Measurements from ENCODE around the gene NAGLU.
A peak's percentile ranks its signal among the peaks of the same experiment; 100 is the strongest.
"Not testable (repeated sequence)": the region's sequence is repeated elsewhere in the genome, so short reads cannot be mapped to it uniquely, and the experiment has no call there.

The NAGLU gene

DNA sequence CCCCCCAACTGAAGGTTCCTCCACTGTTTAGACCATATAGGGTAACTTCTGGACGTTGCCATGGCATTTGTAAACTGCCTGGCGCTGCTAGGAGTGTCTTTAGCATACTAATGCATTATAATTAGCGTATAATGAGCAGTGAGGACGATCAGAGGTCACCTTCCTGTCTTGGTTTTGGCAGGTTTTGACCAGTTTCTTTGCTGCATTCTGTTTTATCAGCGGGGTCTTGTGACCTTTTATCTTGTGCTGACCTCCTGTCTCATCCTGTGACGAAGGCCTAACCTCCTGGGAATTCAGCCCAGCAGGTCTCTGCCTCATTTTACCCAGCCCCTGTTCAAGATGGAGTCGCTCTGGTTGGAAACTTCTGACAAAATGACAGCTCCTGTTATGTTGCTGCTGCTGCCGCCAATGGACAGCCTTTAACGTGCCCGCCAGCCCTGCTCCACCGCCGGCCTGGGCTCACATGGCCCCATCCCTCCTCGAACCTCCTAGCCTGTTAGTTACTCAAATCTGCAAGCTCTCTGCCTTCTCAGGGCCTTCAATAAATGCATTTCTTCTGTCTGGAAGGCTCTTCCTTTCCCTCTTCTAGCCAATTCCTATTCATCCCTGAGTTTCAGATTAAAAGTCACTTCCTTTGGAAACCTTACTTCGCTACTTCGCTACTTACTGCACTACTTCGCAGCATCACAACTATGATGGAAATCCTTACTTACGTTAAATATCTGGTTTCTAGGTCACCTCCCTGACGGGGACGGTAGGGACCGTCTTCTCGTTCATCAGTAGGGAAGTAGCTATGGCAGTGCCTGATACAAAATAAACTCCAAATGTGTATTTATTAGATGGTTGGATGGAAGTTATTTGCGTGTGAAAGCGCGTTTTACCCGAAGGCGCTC, 640 bp upstream of the NAGLU start:
- no peak for TF ChIP-seq CTCF (IDR thresholded peaks at IDR 0.05; ENCODE audit: borderline replicate concordance, control extremely low read depth, extremely low read depth, insufficient read depth, missing control alignments)
- no peak for DNase-seq (ENCODE audit: low spot score)
- in situ Hi-C loops (cut with MboI; ENCODE audit: low sequenced_read_pairs, unreplicated experiment), result no loop called here

DNA sequence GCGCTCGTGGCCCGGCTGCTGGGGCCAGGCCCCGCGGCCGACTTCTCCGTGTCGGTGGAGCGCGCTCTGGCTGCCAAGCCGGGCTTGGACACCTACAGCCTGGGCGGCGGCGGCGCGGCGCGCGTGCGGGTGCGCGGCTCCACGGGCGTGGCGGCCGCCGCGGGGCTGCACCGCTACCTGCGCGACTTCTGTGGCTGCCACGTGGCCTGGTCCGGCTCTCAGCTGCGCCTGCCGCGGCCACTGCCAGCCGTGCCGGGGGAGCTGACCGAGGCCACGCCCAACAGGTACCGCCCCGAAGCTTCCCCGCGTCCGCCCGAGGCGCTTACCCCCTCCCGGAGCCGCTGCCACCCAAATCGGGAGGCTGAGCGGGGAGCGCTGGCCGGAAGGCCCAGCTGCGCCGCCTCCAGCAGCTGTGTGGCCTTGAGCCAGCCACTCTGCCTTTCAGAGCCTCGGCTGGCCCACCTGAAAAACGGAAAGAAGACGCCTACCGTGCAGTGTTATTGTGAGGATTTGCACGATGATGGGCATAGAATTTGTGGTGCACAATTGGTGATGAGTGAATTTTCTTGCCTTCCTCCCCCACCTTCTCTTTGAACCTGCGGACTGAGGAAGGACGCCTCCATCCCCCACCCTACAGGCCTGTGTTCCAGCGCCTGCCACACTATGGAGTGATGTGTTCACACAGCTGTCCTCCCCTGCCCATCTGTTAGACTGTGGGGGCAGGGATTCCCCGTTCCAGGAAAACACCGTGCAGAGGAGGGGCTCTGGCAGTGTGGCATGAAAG, 523 bp downstream of the NAGLU start:
- in situ Hi-C loops (cut with MboI; ENCODE audit: low sequenced_read_pairs, unreplicated experiment), result no loop called here
- peak; percentile 95 for DNase-seq (ENCODE audit: low spot score)
- TF ChIP-seq CTCF (IDR thresholded peaks at IDR 0.05; ENCODE audit: borderline replicate concordance, control extremely low read depth, extremely low read depth, insufficient read depth, missing control alignments), result no peak

DNA sequence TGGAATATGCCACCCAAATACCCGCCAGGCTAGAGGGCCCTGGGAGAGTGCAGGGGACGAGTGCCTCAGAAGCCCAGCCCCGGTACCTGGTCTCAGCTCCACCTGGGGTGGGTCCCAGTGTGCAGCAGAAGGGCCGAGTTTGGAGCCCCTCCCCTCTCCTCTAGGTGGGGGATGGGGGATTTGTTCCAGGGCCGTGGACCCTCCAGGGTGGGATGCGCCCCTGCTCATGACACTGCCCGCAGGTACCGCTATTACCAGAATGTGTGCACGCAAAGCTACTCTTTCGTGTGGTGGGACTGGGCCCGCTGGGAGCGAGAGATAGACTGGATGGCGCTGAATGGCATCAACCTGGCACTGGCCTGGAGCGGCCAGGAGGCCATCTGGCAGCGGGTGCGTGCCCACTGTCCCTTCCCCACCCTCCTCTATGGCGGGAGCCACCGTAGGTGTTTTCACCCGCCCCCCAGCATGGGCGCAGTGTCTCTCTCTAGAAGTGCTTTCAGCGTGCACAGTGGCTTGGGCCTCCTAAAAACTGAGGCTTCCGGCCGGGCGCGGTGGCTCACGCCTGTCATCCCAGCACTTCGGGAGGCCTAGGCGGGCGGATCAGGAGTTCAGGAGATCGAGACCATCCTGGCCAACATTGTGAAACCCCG, 1.2 kb downstream of the NAGLU start:
- no peak for TF ChIP-seq CTCF (IDR thresholded peaks at IDR 0.05; ENCODE audit: borderline replicate concordance, control extremely low read depth, extremely low read depth, insufficient read depth, missing control alignments)
- in situ Hi-C loops (cut with MboI; ENCODE audit: low sequenced_read_pairs, unreplicated experiment), result no loop called here
- DNase-seq (ENCODE audit: low spot score), result no peak

GRCh38 chr17:42537826-42538451, 1.9 kb downstream of the NAGLU start:
- DNase-seq (ENCODE audit: low spot score), result no peak
- in situ Hi-C loops (cut with MboI; ENCODE audit: low sequenced_read_pairs, unreplicated experiment), result no loop called here
- TF ChIP-seq CTCF (IDR thresholded peaks at IDR 0.05; ENCODE audit: borderline replicate concordance, control extremely low read depth, extremely low read depth, insufficient read depth, missing control alignments), result no peak

GRCh38 chr17:42538482-42538881, 2.4 kb downstream of the NAGLU start:
- in situ Hi-C loops (cut with MboI; ENCODE audit: low sequenced_read_pairs, unreplicated experiment), result no loop called here
- no peak for DNase-seq (ENCODE audit: low spot score)
- TF ChIP-seq CTCF (IDR thresholded peaks at IDR 0.05; ENCODE audit: borderline replicate concordance, control extremely low read depth, extremely low read depth, insufficient read depth, missing control alignments), result no peak

GRCh38 chr17:42540558-42540957, 4.5 kb downstream of the NAGLU start:
- in situ Hi-C loops (cut with MboI; ENCODE audit: low sequenced_read_pairs, unreplicated experiment), result not testable (repeated sequence)

More at GRCh38 chr17:42540558-42540957, 4.5 kb downstream of the NAGLU start:
- DNase-seq (ENCODE audit: low spot score), result not testable (repeated sequence)

Data from GM13976 (cell line).